Measurements from ENCODE around the gene ZMAT2. TPM values are rescaled to one million over a fixed set of nuclear protein-coding genes. Genes with fewer than 3 reads are reported as not detected.

The ZMAT2 gene
- total RNA-seq, 2 donors from 2014 or later, result 21.2 to 33.7 TPM

- no peak for DNase-seq (ENCODE audit: low spot score)
- no peaks in the 10 kb centered on the region for H3K9me3 ChIP-seq
- H3K27ac ChIP-seq, result no peak overlapping the region
- no peaks in the 10 kb centered on the region for H3K4me1 ChIP-seq
- H3K4me3 ChIP-seq, result no peak overlapping the region
- TF ChIP-seq, protein P1, sequence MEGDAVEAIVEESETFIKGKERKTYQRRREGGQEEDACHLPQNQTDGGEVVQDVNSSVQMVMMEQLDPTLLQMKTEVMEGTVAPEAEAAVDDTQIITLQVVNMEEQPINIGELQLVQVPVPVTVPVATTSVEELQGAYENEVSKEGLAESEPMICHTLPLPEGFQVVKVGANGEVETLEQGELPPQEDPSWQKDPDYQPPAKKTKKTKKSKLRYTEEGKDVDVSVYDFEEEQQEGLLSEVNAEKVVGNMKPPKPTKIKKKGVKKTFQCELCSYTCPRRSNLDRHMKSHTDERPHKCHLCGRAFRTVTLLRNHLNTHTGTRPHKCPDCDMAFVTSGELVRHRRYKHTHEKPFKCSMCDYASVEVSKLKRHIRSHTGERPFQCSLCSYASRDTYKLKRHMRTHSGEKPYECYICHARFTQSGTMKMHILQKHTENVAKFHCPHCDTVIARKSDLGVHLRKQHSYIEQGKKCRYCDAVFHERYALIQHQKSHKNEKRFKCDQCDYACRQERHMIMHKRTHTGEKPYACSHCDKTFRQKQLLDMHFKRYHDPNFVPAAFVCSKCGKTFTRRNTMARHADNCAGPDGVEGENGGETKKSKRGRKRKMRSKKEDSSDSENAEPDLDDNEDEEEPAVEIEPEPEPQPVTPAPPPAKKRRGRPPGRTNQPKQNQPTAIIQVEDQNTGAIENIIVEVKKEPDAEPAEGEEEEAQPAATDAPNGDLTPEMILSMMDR (IDR thresholded peaks at IDR 0.05), result no peak
- H3K36me3 ChIP-seq, result peaks cover 81% of the 10 kb centered on the region
- no peaks in the 10 kb centered on the region for H3K27me3 ChIP-seq
Measured at GRCh38 chr5:140677947-140678346, 22.3 kb upstream of the ZMAT2 start.

GRCh38 chr5:140678993-140679392, 21.3 kb upstream of the ZMAT2 start:
- Histone ChIP-seq H3K27me3 (no peaks in the 10 kb centered on the region), H3K4me1 (no peaks in the 10 kb centered on the region), H3K36me3 (peaks cover 71% of the 10 kb centered on the region), H3K27ac (no peak overlapping the region), H3K4me3 (no peak overlapping the region), H3K9me3 (no peaks in the 10 kb centered on the region)
- TF ChIP-seq, protein P1 (IDR thresholded peaks at IDR 0.05), result no peak
- DNase-seq (ENCODE audit: low spot score), result no peak

DNA sequence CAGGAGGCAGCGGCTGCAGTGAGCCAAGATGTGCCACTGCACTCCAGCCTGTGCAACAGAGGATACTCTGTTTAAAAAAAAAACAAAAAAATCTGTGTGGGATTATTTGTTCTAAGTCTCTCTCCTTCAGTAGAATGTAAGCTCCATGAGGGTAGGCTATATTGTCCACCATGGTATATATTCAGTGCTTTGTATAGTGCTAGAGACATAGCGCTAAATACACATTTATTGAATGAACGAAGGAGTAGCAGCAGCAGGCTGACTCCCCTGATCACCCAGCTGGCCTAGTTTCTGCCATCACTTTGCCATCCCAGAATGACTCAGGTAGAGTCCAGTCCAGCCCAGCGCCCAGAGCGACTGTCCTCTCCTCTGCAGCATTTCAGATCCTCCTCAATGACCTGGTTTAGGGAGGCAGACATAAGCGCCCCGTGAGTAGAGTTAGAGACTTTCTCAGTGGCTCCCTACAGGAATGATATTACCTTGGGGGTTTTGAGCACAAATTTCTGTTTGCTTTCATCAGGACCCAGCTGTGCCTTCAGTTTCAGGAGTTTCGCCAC, 9.8 kb upstream of the ZMAT2 start:
- Histone ChIP-seq H3K4me1 (peaks cover 0 to 27% of the 10 kb centered on the region in 2 donors), H3K36me3 (peaks cover 33% of the 10 kb centered on the region), H3K27me3 (no peaks in the 10 kb centered on the region), H3K4me3 (peak overlapping the region; percentile 75 to 89), H3K9me3 (no peaks in the 10 kb centered on the region), H3K27ac (peak overlapping the region; percentile 72 to 88)
- no peak for DNase-seq (ENCODE audit: low spot score)
- TF ChIP-seq, protein P1 (IDR thresholded peaks at IDR 0.05), result no peak

- H3K27ac ChIP-seq, result peak within 1 kb of the TSS; percentile 72 to 88
- H3K36me3 ChIP-seq, result peaks cover 41% of the 10 kb centered on the region
- peak; percentile 95 for DNase-seq (ENCODE audit: low spot score)
- TF ChIP-seq, protein P1 (IDR thresholded peaks at IDR 0.05), result peak in 1 of 2 donors; percentile 36
- no peaks in the 10 kb centered on the region for H3K9me3 ChIP-seq
- H3K27me3 ChIP-seq, result no peaks in the 10 kb centered on the region
- H3K4me3 ChIP-seq, result peak within 1 kb of the TSS; percentile 75 to 89
- H3K4me1 ChIP-seq, result peaks cover 0 to 27% of the 10 kb centered on the region in 2 donors
Measured at GRCh38 chr5:140690941-140691924, 9.0 kb upstream of the ZMAT2 start, which contains the start of the genes HARS1 and HARS2. Gene HARS1 (minus strand): TSS chr5:140691370. CDS start chr5:140691304, 66 bp downstream. Gene HARS2 (plus strand): TSS chr5:140691455. CDS start chr5:140691649, 194 bp downstream.

- Histone ChIP-seq H3K27me3 (no peaks in the 10 kb centered on the region), H3K36me3 (peaks cover 60% of the 10 kb centered on the region), H3K4me1 (peaks cover 0 to 27% of the 10 kb centered on the region in 2 donors), H3K4me3 (no peak overlapping the region), H3K27ac (no peak overlapping the region), H3K9me3 (no peaks in the 10 kb centered on the region)
- DNase-seq (ENCODE audit: low spot score), result no peak
- TF ChIP-seq, protein P1 (IDR thresholded peaks at IDR 0.05), result no peak
Measured at GRCh38 chr5:140694276-140694675, 6.0 kb upstream of the ZMAT2 start.

Measured in right atrium auricular region (tissue), 2 donors.